Subcutaneous adipose tissue (tissue), 4 donors: Measurements from ENCODE around the gene PDZRN4. TPM values are rescaled to one million over a fixed set of nuclear protein-coding genes. Genes with fewer than 3 reads are reported as not detected.

Experiments
- CTCF ChIP-seq: fragments of 450-650 bp; IDR thresholded peaks from one replicate; pipeline ENCODE4 v1.5.1; 2016; ENCODE audit warnings: low read depth, mild to moderate bottlenecking, control low read depth, antibody characterized with exemption, moderate library complexity
- total RNA-seq, 4 donors: library from RNA; depleted of rRNA; stranded (reverse); fragments of >200 nt; gene quantifications; one replicate each; pipeline ENCODE4 v1.1.0, GENCODE V29; 2016

Gene PDZRN4
- total RNA-seq, 4 donors from 2014 or later = 0.49 to 11.7 (median 2.2) TPM

GRCh38 chr12:41288142-41288811 lies 100.2 kb downstream of the PDZRN4 start:
- TF ChIP-seq CTCF = no peak

GRCh38 chr12:41289501-41289900 lies 101.4 kb downstream of the PDZRN4 start:
- no peak for TF ChIP-seq CTCF

- no peak for TF ChIP-seq CTCF
Measured at GRCh38 chr12:41293011-41293410, 104.9 kb downstream of the PDZRN4 start.

GRCh38 chr12:41293461-41293860 lies 105.3 kb downstream of the PDZRN4 start:
- no peak for TF ChIP-seq CTCF

- TF ChIP-seq CTCF = no peak
Measured at GRCh38 chr12:41302979-41303403, 114.9 kb downstream of the PDZRN4 start.

GRCh38 chr12:41304526-41304925 lies 116.4 kb downstream of the PDZRN4 start:
- no peak for TF ChIP-seq CTCF

- TF ChIP-seq CTCF = no peak
Measured at GRCh38 chr12:41310367-41310766, 122.2 kb downstream of the PDZRN4 start.
